ENCODE data around the gene C2orf74.
"Not testable (repeated sequence)": the region's sequence is repeated elsewhere in the genome, so short reads cannot be mapped to it uniquely, and the experiment has no call there.

Gene C2orf74

GRCh38 chr2:61161888-61162287 lies at the start of gene C2orf74:
Gene C2orf74, plus strand, starts transcription at chr2:61162188. Its CDS starts 327 bp downstream, at chr2:61162515.
- no peak for DNase-seq (ENCODE audit: low read depth)

GRCh38 chr2:61114147-61114546 lies 47.8 kb upstream of the C2orf74 start:
- DNase-seq (ENCODE audit: low read depth) = no peak

- no peak for DNase-seq (ENCODE audit: low read depth)
Measured at GRCh38 chr2:61116302-61116701, 45.7 kb upstream of the C2orf74 start.

- DNase-seq (ENCODE audit: low read depth) = no peak
Measured at GRCh38 chr2:61117534-61117933, 44.5 kb upstream of the C2orf74 start.

- DNase-seq (ENCODE audit: low read depth) = no peak
Measured at GRCh38 chr2:61125123-61125710, 36.8 kb upstream of the C2orf74 start.

- DNase-seq (ENCODE audit: low read depth) = no peak
Measured at GRCh38 chr2:61125798-61126197, 36.2 kb upstream of the C2orf74 start.

GRCh38 chr2:61128122-61128521 lies 33.9 kb upstream of the C2orf74 start:
- not testable (repeated sequence) for DNase-seq (ENCODE audit: low read depth)

GRCh38 chr2:61134141-61134540 lies 27.8 kb upstream of the C2orf74 start:
- DNase-seq (ENCODE audit: low read depth) = no peak

- DNase-seq (ENCODE audit: low read depth) = peak; percentile 21
Measured at GRCh38 chr2:61135510-61135909, 26.5 kb upstream of the C2orf74 start.

- no peak for DNase-seq (ENCODE audit: low read depth)
Measured at GRCh38 chr2:61138859-61139258, 23.1 kb upstream of the C2orf74 start.

- no peak for DNase-seq (ENCODE audit: low read depth)
Measured at GRCh38 chr2:61141151-61141550, 20.8 kb upstream of the C2orf74 start.

- peak; percentile 95 for DNase-seq (ENCODE audit: low read depth)
Measured at GRCh38 chr2:61144697-61145268, 17.2 kb upstream of the C2orf74 start.

GRCh38 chr2:61145990-61146389 lies 16.0 kb upstream of the C2orf74 start:
- DNase-seq (ENCODE audit: low read depth) = no peak

GRCh38 chr2:61148091-61148490 lies 13.9 kb upstream of the C2orf74 start:
- not testable (repeated sequence) for DNase-seq (ENCODE audit: low read depth)

- no peak for DNase-seq (ENCODE audit: low read depth)
Measured at GRCh38 chr2:61149074-61149473, 12.9 kb upstream of the C2orf74 start.

- DNase-seq (ENCODE audit: low read depth) = no peak
Measured at GRCh38 chr2:61151436-61151835, 10.6 kb upstream of the C2orf74 start.

GRCh38 chr2:61157371-61158003 lies 4.5 kb upstream of the C2orf74 start:
- DNase-seq (ENCODE audit: low read depth) = no peak

- no peak for DNase-seq (ENCODE audit: low read depth)
Measured at GRCh38 chr2:61158356-61158955, 3.5 kb upstream of the C2orf74 start.

GRCh38 chr2:61162721-61163120 lies 733 bp downstream of the C2orf74 start:
- no peak for DNase-seq (ENCODE audit: low read depth)

- DNase-seq (ENCODE audit: low read depth) = not testable (repeated sequence)
Measured at GRCh38 chr2:61165082-61165481, 3.1 kb downstream of the C2orf74 start.

GRCh38 chr2:61165946-61166345 lies 4.0 kb downstream of the C2orf74 start:
- no peak for DNase-seq (ENCODE audit: low read depth)

GRCh38 chr2:61167579-61167978 lies 5.6 kb downstream of the C2orf74 start:
- DNase-seq (ENCODE audit: low read depth) = no peak

GRCh38 chr2:61172671-61173070 lies 10.7 kb downstream of the C2orf74 start:
- DNase-seq (ENCODE audit: low read depth) = no peak
